HG02885 (cell line): ENCODE measurements around the gene TMEM31.

Experiments used
- ATAC-seq: cut with Tn5 transposase; IDR thresholded peaks from one replicate; pipeline ENCODE4 v1.9.1; 2021; ENCODE audit warnings: mild to moderate bottlenecking; ENCODE audit not compliant: unreplicated experiment, poor library complexity

Gene TMEM31, protein sequence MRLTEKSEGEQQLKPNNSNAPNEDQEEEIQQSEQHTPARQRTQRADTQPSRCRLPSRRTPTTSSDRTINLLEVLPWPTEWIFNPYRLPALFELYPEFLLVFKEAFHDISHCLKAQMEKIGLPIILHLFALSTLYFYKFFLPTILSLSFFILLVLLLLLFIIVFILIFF

DNA sequence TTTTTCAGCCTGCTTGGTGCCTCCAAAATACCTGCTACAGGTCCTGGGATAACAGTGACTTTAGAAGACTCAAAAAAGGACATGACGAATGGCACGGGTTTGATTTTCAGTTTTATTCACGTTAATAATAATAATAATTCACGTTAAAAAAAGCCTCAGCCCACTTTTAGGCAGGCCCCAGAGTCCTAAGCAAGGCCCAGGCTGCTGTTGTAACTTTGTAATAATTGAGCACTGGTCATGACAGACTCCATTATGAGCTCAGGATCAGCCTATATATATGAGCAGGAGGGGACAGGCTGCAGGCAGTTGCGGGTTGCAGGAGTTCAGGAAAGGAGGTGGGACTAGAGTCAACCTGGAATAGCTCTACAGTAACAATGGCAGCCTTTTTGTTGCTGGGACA is at the start of gene TMEM31:
Gene TMEM31 (plus strand): TSS at position 301 of the 400 bp plus-strand sequence. CDS start 1,350 bp downstream, outside the sequence.
- ATAC-seq, result no peak

DNA sequence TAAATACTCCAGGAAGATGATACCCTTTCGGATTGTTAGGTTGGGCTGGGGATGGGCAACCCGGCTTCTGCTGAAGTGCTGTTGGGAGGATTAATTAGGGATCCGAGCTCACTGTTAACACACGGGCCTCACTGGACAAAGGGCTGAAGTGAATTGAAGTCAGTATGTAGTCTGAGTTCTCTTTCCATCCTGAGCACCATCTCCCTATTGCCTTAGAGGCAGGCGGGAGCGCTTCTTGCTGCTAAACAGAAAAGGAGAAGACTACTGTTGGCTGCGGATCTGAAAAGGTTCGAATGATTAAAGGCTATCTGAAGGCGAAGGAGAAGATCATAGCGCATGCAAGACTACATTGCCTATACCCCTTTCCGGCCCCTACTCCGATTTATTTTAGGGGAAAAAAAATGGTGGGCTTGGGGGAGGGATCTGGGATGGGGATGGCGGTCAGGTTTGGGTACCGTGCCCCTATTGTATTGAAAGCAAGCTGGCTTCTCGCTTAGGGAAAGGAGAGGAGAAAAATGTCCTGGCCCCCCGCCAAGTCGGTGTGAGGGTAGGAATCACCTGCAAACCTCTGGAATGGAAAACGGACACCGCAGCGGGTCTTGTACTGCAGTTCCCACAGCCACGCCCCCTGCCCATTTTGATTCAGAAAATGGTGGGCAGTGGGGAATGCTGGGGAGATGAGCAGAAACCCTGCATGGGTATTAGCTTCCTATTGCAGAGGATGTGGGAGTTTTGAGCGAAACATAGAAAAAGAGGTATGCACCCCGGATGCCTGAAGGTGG is 46.5 kb upstream of the TMEM31 start:
- ATAC-seq, result no peak

DNA sequence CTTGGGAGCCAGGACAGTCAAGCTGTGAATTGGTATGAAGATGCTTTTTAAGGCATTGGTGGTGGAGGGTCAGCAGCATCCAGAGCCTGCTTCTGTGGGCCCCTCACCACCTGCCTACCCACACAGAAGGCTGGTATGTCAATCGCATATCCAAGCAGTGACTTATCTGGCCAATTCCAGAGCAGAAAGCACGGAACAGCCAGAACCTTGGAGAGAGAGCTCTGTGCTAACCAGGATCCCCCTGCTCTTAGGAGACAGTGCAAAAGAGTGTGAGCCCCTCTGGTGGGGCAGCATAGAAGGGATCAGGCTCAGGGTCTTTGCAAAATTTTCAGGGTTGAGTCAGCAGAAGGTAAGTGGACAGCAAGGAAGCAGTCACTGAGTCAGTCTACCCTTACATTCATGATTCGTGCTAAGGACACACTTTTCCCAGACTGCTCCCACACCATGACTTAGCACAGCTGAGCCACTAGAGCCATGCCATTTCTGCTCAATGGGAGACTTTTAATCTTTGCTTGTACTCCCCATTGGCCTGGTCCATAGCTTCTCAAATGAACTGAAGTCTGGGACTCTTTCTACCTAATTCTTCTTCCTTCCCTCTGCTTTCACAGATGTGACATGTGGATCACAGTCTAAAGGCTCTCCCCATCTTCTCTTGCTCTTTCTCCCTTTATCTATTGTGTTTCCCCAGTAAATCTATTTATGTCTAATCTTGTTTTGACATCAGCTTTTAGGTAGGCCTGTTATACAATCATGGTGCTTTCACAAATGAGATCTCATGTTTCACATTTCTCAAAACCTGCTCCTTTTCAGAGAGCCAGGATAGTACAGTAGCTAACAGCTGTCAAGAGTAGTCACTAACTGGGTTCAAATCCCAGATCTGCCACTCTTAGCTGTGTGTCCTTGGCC is 44.3 kb upstream of the TMEM31 start:
- ATAC-seq, result no peak

DNA sequence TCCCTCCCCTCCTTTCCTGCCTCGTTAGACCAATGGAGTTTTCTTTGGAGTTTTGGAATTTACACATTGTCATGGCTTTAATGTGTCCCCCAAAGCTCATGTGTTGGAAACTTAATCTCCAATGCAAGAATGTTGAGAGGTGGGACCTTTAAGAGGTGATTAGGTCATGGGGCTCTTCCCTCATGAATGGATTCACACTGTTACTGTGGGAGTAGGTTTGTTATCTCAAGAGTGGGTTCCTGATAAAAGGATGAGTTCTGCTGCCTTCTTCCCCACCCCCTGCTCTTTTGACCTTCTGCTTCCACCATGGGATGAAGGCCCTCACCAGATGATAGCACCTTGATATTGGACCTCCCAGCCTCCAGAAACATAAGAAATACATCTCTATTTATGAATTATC is 41.0 kb upstream of the TMEM31 start:
- no peak for ATAC-seq

DNA sequence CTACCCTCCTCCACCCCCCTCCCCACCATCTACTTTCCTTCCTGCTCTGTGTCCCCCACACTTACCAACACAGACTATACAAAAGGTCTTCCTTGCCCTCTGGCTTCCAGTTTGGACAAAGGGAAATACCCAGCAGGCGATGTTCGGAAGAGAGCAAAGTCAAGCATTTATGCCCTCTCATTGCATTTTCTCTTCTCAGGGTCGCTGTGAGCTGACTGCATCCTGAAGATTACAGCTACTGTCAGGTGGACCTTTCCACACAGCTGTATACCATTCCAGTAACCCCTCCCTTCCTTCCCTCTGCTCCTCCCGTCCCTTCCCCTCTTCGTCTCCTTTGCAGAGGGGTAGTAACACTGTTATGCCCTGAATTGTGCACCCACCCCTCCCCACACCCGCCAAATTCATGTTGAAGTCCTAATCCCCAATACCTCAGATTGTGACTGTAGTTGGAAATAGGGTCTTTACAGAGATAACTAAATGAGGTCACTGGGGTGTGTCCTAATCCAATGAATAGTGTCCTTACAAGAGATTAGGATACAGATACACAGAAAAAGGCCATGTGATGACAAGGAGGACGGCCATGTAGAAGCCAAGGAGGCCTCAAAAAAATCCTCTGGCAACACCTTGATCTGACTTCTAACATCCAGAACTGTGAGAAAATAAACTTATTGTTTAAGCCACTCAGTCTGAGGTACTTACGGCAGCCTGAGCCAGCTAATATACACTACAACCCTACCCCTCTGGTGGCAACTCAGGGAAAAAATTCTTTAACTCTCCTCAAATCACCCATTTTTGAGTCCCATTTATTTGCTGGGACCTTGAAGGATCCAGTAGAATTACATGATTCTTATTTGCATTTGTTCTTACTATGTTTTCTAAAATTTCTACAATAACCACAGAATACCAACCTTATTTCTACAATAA is 35.9 kb upstream of the TMEM31 start:
- ATAC-seq, result no peak

DNA sequence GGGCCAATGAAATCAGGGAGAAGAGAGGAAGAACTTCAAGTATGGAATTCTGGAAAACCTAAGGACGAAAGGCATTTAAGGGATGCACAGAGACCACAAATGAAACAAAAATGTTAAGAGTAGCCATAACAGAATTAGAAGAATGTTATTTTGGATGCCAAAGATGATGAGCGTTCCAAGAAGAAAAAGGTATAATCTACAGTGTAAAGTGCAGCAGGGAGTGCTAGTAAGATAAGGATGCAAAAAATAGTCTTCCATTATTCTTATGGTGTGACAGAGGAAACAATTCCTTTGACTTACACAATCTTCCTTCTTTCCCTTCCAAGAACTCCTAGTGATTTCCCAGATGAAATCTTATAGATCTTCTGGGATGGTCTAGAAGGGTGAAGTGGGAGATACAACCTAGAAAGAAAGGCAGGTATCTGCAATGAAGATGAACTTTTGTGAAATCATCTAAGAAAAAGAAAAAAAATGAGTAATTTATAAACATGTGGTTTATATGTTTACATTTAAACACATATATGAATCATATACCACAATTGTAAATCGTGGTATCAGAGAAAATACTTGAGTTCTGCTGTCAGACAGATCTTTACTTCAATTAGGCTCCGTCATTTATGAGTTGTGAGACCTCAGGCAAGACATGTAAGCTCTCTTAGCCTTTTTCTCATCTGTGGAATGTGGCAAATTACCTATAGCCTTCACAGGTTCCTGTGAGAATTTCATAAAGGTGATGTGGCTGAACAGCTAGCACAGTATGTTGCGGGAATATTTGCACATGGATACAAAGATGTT is 32.3 kb upstream of the TMEM31 start:
- no peak for ATAC-seq

DNA sequence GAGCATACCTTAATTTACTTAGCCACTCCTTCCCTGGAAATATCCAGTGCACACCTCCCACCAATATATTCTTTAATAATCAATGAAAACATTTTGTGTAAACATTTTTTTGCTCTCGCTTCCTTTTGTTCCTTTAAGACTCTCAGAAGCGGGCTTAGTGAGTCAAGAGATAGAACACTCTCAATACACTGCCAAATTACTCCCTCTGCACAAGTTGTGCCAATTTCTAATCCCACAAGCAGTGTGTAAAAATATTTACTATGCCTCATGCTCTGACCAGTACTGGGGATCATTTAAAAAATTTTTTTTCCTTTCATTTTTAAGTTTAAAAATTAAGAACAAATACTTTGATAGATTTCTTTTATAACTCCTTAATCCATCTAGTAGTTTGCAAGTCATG is 29.3 kb upstream of the TMEM31 start:
- ATAC-seq, result no peak

DNA sequence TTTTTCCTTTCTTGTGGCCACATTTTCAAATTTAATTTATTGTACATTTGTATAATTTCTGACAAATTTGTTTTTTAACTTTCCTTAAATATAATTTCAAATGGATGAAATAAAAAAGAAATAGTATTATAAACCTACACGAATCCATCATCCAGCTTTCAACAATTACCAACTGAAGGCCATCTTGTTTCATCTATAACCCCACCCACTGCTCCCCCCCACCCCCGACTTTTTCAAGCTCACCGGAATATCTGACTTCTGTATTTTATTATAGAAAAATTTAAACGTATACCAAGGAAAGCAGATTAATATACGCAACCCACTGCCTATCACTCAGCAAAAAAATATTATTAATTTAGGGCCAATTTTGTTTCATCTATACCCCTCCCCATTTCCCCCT is 25.3 kb upstream of the TMEM31 start:
- ATAC-seq, result no peak

DNA sequence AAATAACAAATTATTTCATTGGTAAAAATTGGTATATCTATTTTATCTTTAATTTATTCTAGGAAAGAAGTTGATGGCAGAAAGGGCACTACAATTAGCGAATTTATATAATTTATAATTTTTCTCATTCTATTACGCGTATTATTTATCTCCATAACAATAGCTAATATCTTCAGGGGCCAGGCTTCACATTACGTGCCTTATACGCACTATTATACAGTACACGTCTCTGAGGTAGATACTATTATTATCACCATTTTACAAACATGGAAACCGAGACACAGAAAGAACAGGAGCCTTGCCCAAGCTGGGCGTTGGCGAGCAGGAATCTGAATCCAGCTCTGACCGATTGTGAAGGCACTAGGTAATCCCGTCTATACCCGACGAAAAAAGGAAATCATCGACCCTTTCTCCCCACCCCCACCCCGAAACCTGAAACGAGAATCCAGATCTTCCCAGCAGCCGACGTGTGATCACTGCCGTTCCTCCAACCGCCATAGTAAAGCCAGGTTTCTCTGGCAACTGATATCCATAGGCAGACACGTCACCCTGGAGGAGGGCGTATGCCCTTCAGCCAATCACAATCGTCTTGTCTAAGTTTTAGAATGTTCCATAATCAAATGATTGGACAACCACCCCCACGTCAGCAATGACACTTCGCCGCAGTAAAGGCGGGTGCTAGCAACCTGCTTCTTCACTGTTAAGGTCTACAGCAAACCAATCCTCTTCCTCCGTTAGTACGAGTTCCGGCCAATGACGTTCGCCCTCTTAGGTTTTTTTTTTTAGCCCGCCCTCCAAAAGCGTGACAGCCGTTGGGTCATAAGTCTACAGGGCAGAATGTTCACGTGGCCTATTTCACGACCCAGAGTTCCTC is 24.3 kb upstream of the TMEM31 start, which contains the start of gene MORF4L2:
Gene MORF4L2 (minus strand): TSS at position 501 of the 874 bp plus-strand sequence. CDS start 9,672 bp downstream, outside the sequence.
- peak; percentile 89 for ATAC-seq

DNA sequence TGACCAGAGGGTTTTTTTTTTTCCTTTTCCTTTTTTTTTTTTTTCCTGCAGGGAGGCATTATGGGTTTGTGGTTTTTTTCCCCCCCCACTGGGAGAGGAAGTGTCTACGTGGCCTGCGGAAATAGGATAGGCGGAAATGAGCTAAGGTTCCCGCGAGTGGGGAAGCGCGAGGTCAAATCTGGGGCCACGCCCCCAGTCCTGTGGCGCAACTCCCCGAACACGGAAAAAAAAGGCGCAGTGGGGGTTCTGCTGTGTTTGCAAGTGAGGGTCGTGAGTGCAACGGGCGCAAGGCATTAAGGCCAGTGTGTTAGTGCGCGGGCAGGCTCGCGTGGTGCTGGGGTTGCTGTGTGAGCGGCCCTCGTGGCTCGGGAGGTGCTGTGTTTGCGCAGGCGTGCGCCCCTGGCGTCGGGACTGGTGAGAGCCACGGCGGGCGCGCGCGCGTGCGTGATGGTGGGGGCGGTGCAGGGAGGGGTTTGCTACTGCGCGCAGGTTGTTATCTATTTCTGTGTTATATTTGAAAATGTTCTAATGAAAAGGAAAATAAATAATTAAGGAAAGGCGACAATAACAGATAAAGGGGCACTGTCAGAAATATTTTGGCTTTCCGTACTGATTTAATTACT is 23.5 kb upstream of the TMEM31 start:
- peak; percentile 60 for ATAC-seq

DNA sequence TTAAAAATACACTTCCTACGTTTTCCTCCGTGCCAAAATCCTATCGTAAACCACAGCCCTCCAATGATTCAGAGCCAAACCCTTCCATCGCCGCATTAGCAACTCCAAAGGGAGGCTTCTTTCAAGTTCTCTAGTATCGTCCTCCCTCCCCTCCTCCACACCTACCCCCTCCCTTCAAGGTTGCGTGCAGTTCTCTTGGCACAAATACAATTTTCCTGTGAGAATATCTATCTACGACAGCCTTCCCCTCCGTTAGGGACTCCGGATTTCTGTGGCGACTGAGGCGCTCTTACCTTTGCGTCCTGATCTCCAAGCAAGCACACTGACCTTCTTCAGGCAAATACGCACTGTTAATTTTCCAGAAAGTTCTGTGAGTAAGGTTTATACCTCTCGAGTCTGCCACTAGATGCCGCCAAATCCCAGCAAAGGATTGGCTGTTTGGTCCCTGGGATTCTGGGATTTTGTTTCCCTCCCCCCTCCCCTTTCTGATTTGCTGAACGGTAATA is 23.0 kb upstream of the TMEM31 start:
- ATAC-seq, result no peak

DNA sequence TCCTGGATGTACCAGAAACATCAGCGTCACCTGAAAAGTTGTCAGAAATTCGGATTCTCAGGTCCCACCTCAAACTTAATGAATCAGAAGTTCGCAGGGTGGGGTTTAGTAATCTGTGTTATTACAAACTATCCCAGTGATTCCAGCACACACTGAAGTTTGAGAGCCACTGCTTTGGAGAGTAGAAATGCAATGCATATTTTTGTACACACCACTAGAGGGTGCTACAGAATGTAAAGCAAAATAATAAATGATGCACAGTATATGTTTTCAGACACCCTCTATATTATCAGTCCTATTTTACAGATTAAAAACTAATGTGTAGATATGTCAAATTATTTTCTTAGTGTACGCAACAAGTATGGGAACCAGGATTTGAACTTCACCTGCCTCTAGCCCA is 21.8 kb upstream of the TMEM31 start:
- no peak for ATAC-seq

DNA sequence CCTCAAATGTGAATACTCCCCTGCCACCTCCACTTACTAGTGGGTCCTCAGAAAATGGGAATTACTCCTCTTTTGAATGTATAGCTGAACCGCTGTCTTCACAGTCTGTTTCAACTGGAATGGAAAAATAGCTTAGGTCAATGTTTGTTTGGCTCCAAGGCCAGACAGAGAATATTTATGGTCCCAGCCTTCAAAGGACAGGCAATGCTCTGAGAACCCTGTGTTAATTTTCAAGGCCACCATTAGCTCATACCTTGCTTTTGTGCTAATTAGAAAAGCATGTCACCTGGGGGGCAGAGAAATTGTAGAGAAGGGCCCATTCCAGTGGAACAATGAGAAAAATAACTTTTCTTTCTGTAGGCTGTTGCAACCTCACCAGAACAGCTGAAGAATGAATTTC is 19.6 kb upstream of the TMEM31 start:
- ATAC-seq, result no peak

DNA sequence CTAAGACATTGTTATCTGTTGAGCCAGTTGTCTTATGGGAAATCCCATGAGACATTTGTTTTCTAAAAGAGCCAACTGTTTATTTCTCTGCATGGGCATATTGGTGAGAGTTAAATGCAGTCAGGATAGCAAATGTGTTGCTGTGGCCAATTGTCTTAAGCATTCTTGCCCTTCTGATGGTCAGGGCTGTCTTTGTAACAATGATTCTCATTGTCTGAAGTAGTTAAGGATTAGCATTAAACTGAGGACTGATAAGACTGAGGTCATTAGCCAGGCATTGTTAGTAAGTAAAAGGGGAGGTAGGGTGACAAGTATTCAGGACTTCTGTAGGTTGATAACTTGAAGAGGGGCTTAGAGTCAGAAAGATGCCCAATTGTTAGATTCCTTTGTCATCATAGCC is 13.0 kb upstream of the TMEM31 start:
- ATAC-seq, result no peak

DNA sequence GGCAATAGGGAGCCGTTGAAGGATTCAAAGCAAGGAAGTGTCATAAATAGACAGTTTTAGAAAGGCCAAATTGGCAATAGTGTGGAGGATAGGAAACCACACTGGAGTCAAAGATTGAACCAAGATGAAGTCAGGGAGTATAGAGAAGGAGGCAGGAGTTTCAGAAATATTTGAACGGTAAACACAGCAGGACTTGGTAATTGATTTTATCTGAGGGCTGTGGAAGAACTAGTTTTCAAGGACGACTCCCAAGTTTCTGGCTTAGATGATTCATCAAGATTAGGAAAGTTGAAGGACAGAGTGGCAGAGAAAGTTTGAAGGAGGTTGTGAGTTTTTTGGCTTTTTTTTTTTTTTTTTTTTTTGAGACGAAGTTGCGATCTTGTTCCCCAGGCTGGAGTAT is 11.5 kb upstream of the TMEM31 start:
- ATAC-seq, result no peak

DNA sequence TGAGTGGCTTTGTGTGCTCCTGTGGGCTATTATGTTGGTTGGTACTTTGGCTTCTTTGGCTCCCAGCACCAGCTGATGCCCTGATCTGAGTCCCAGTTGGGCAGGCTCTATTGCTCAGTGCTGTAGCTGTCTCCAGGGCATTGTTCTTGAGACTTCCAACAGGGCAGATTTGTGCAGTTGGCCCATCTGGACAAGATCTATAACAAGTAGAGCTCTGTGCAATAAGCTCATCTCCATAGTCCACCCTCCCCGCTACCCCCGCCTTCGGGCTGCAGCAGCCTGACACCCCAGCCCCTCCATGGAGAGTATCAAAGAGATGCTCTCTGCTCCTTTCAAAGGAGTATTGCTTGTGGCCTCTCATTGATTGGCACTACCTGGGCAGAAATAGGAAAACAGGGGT is 5.8 kb upstream of the TMEM31 start:
- ATAC-seq, result no peak

DNA sequence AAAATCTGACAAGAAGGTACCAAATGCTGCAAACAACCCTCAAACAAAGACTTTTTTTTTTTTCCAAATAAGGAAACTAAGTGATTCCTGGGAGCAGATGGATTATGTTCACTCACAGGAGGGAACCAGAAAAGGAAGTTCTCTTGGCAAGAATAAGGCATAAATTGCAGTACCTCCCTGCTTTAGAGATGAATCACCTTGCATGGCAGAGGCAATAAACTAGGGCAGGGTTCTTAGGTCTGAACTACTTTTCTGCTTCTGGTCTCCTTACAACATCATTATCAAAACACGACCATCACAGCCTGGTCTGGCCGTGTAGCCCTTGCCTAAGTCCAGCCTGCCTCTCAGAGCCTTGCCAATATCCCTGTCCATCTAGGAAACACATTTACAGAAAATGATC is 6.3 kb downstream of the TMEM31 start:
- no peak for ATAC-seq

DNA sequence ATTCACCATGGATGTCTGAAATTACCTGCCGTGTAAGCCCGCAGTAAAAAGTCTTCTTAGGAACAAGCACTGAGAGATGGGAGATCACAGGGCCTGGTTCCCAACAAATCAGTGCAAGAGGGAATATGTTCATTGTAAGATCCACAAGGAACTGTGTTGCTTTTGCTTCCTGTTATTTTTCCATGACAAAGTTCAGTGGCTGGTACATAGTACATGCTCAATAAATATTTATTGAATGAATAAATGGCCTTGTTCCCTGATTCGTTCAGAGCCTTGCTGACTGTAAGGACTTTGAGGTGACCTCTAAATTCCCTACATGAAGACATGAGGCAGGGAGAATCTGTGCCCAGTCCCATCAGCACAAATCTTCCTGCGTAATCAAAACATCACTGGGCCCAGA is 7.4 kb downstream of the TMEM31 start:
- no peak for ATAC-seq
